Fibroblast of villous mesenchyme (primary cell): ENCODE results near the gene KRT74. TPM values are rescaled to one million over a fixed set of nuclear protein-coding genes. Genes with fewer than 3 reads are reported as not detected.

Experiments used
- DNase-seq: peaks from one replicate; pipeline ENCODE4 v3.0.0-alpha.2; 2010; ENCODE audit warnings: low read depth
- H3K4me3 ChIP-seq: 2 replicates; pipeline ENCODE4 v1.5.1; 2011; ENCODE audit warnings: low read depth, mild to moderate bottlenecking, low read length
- total RNA-seq: library from RNA; depleted of rRNA; stranded (reverse); fragments of >200 nt; gene quantifications from 2 replicates; pipeline ENCODE4 v1.2.3, GENCODE V29; 2012
- TF ChIP-seq, protein P1 (sequence below): IDR thresholded peaks from 2 replicates; pipeline ENCODE4 v1.5.1; 2012; ENCODE audit warnings: low read depth, mild to moderate bottlenecking, low read length; ENCODE audit not compliant: insufficient read depth

Gene KRT74
- total RNA-seq, 1 donor: not detected

DNA sequence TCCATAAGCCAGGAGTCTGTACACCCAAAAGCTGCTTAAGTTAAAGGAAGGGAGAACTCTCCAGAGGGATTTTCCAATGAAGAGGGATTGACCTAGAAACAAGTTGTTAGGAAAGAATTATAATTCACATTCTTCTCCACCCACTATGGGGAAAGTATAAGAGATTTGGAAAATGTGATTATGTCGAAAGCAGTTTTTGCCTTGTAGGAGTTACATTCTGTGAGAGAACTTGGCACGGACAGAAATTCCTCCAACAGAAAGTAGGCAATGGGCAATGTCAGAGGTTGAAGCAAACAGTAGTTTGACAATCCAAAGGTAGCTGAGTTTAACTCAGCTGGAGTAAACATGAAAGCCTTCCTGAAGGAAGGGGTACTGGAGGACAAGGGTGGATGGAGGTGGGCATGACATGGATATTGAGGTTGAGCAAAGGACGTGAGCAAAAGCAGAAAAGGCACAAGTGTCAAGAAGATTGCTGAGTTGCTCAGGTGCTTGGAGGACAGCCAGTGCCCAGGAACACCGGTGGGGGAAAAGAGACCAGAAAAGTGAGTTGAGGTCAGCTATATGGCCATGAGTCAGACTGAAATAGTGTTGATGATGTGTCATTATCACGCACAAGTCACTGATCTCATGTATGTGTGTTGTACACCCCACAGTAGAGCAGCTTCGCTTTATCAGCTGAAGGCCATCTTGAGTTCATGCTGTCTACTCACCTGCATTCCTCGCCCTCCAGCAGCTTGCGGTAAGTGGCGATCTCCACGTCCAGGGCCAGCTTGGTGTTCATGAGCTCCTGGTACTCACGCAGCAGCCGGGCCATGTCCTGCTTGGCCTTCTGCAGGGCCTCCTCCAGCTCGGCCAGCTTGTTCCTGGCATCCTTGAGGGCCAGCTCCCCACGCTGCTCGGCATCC lies 57.5 kb downstream of the KRT74 start:
- DNase-seq: no peak
- TF ChIP-seq, protein P1, sequence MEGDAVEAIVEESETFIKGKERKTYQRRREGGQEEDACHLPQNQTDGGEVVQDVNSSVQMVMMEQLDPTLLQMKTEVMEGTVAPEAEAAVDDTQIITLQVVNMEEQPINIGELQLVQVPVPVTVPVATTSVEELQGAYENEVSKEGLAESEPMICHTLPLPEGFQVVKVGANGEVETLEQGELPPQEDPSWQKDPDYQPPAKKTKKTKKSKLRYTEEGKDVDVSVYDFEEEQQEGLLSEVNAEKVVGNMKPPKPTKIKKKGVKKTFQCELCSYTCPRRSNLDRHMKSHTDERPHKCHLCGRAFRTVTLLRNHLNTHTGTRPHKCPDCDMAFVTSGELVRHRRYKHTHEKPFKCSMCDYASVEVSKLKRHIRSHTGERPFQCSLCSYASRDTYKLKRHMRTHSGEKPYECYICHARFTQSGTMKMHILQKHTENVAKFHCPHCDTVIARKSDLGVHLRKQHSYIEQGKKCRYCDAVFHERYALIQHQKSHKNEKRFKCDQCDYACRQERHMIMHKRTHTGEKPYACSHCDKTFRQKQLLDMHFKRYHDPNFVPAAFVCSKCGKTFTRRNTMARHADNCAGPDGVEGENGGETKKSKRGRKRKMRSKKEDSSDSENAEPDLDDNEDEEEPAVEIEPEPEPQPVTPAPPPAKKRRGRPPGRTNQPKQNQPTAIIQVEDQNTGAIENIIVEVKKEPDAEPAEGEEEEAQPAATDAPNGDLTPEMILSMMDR: no peak
- H3K4me3 ChIP-seq: no peak overlapping the region

Other genes starting within 250 kb of the KRT74 start
- not detected in 2 replicates for gene KRT85, start 206.4 kb downstream of the KRT74 start, total RNA-seq
- gene KRT84, start 188.2 kb downstream of the KRT74 start, total RNA-seq: not detected in 2 replicates
- gene KRT82, start 167.5 kb downstream of the KRT74 start, total RNA-seq: not detected in 2 replicates
- gene KRT75, start 139.5 kb downstream of the KRT74 start, total RNA-seq: not detected in 2 replicates
- not detected in 2 replicates for gene KRT6B, start 121.7 kb downstream of the KRT74 start, total RNA-seq
- gene KRT6C, start 100.0 kb downstream of the KRT74 start, total RNA-seq: not detected in 2 replicates
- not detected in 2 replicates for gene KRT6A, start 80.6 kb downstream of the KRT74 start, total RNA-seq
- gene KRT5, start 53.4 kb downstream of the KRT74 start, total RNA-seq: under 0.01 and 0.32 TPM in 2 replicates
- not detected in 2 replicates for gene KRT71, start 20.7 kb downstream of the KRT74 start, total RNA-seq
- gene KRT72, start 27.6 kb upstream of the KRT74 start, total RNA-seq: not detected in 2 replicates
- not detected in 2 replicates for gene KRT73, start 44.7 kb upstream of the KRT74 start, total RNA-seq
- gene KRT2, start 78.4 kb upstream of the KRT74 start, total RNA-seq: not detected in 2 replicates
- not detected in 2 replicates for gene KRT1, start 106.6 kb upstream of the KRT74 start, total RNA-seq
- not detected in 2 replicates for gene KRT77, start 129.7 kb upstream of the KRT74 start, total RNA-seq
- not detected in 2 replicates for gene KRT76, start 203.5 kb upstream of the KRT74 start, total RNA-seq
- not detected in 2 replicates for gene KRT3, start 222.3 kb upstream of the KRT74 start, total RNA-seq
- not detected in 2 replicates for gene KRT4, start 240.3 kb upstream of the KRT74 start, total RNA-seq